HG02588 (cell line): ENCODE data around the gene AP1M1.

Experiments used
- ATAC-seq: cut with Tn5 transposase; IDR thresholded peaks from one replicate; pipeline ENCODE4 v1.9.1; 2021; ENCODE audit warnings: mild to moderate bottlenecking, moderate library complexity; ENCODE audit not compliant: unreplicated experiment

AP1M1 gene

DNA sequence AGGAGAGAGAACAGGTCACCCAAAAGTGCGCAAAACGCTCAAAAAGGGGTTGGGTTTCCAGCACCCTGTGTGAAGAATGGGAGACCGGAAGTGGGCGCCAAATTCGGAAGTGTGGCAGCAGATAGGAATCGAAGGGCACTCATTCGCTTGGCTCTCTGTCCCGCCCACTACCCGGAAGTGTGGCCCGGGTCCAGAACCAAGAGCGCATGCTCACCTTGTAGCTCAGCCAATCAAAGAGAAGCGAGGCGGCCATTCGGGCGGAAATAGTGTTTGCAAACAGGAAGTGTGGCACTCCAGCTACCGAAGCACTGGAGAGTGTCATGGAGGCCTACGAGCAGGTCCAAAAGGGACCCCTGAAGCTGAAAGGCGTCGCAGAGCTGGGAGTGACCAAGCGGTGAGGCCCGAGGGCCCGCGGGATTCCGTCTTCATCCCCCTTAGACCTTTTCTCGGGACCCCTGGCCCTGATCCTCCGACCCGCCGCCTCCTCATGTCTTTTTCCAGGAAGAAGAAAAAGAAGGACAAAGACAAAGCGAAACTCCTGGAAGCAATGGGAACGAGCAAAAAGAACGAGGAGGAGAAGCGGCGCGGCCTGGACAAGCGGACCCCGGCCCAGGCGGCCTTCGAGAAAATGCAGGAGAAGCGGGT is 12.5 kb upstream of the AP1M1 start, which contains the start of gene FAM32A:
FAM32A (plus strand) TSS at position 288 of the 645 bp plus-strand sequence; CDS start at position 321, 33 bp downstream.
- peak; percentile 90 for ATAC-seq

- no peak for ATAC-seq
Observed at GRCh38 chr19:16185768-16186123, 12.0 kb upstream of the AP1M1 start.

DNA sequence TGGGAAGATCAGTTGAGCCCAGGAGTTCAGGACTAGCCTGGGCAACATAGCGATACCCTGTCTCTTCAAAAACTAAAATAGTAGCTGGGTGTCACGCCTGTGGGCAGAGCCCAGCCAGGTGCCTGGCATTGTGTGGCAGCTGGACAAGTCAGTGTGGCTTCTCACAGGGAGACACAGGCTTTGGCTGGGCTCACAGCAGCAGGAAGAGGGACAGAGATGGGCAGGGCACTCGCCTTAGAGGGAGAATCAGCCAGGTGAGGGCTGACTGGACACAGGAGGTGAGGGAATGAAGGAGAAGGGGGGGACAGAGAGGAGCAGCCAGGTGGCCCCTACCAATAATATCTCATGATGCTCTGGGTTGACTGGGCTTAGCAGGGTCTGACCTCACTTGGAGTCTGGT is 9.2 kb upstream of the AP1M1 start:
- no peak for ATAC-seq

- ATAC-seq: no peak
Observed at GRCh38 chr19:16190198-16190597, 7.5 kb upstream of the AP1M1 start.

DNA sequence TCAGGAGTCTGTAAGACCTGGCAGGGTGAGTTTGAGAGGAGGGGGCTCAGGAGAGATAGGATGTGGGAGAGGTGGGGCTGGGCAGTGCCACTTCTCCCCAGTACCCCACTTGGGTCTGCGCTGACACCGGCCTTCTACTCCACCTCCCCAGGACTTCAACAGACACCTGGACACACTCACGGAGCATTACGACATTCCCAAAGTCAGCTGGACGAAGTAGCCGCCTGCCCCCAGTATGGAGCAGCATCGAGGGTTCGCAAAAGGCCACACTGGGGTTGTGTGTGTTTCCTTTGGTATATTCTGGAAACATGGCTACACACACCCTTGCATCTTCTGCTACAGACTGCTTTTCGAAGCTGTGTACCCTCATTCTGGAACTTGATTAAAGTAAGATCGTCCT is 7.0 kb upstream of the AP1M1 start:
- ATAC-seq: no peak

GRCh38 chr19:16191216-16191908 is 6.3 kb upstream of the AP1M1 start:
- ATAC-seq: no peak

- no peak for ATAC-seq
Observed at GRCh38 chr19:16193466-16193865, 4.2 kb upstream of the AP1M1 start.

- no peak for ATAC-seq
Observed at GRCh38 chr19:16197188-16197621, 506 bp upstream of the AP1M1 start.

DNA sequence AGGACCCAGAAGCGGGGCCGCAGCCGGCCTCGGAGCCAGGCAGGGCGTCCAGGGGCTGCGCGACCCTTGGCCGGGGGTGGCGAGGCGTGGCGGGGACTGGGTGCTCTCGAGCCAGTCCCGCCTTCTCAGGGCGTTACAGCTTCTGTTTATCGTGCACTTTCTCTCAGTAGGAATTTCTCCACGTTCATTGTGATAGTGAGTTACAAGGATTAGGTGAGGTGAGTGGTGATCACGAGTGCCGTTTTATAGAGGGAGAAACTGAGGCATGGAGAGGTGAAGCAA is 600 bp downstream of the AP1M1 start:
- ATAC-seq: no peak

DNA sequence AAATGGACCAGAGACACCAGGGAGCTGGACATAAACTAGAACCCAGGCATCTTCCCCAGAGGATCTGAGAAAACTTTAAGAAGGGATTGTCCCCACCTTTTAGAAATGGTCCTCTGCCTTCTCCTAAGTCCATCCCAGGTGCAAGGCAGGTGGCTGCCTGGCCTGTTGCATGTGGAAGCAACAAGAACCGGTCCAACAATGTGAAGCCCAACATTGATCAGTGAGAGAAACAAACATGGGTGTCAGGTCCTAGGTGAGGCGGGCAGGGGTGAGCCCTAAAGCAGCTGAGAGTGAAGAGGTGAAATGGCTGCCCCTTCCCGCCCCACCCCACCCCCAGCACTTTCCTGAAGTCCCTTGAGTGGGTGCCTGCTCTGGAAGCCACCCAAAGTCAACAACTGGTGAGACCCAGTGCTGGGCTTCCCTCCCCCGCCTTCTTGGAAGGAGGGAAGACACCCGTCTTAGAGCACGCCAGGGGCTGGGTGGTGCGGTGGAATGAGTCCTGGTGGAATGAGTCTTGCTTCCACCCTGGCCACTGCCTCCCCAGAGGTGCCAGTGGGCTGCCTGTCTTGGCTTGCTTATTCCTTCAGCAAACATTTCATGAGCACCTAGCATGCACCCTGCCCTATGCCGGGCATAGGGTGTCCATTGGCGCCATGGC is 1.7 kb downstream of the AP1M1 start:
- ATAC-seq: no peak

DNA sequence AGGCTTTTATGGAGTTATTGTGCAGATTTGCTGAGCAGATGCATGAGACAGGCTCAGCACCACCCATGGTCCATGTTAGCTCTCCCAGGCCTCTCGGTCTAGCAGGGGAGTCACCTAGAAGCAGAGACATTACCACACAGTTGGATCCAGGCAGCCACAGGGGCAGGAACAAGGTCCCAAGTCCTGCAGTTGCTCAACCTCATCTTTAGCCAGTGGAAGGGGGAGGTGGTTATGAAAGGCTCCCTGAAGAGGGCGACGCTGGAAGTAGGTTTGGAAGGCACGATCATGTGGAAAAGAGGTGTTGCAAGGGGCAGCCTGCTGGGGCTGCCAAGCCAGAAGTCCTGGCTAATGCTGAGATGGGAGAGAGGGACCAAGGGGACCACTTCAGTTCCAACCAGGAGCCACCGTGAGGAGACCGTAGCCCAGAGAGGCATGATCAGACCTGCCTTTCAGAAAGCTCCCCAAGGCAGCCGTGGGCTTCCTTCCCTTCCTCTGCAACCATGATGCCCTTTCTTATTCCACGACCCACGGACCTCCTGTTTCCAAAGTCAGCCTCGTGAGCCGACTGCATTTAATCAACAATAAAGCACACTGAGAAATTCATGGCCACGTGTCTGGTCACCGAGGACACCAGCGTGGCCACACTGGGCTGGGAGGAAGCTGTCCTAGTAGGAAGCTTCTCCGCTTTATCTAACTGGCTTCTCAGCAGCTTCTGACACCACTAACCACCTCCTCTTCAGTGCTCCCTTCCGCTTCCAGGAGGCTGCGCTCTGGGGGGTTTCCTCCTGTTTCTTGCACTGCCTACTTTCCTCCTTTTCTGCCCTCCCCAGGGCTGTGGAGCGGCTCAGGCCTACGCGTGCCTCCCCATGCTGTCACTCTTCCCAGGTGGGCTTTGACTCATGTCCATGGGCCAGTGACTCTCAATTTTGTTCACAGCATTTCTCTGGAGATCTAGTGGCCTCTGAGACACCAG is 2.6 kb downstream of the AP1M1 start:
- no peak for ATAC-seq

DNA sequence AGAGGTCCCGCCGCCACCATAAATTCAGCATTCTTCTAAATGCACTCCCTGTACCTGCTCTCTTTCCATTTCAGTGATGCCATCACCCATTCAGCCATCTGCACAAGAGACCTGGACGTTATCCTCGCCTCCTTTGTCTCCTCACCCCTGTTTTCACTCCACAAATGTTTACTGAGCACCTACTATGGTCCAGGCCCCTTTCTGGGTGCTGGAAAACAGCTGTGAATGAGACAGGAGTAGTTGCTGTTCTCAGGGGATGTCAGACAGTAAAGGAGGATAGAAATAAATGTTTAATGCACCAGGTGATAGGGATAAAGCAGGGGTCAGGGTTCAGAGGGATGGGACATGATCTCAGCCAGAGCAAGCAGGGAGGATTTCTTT is 3.3 kb downstream of the AP1M1 start:
- no peak for ATAC-seq

DNA sequence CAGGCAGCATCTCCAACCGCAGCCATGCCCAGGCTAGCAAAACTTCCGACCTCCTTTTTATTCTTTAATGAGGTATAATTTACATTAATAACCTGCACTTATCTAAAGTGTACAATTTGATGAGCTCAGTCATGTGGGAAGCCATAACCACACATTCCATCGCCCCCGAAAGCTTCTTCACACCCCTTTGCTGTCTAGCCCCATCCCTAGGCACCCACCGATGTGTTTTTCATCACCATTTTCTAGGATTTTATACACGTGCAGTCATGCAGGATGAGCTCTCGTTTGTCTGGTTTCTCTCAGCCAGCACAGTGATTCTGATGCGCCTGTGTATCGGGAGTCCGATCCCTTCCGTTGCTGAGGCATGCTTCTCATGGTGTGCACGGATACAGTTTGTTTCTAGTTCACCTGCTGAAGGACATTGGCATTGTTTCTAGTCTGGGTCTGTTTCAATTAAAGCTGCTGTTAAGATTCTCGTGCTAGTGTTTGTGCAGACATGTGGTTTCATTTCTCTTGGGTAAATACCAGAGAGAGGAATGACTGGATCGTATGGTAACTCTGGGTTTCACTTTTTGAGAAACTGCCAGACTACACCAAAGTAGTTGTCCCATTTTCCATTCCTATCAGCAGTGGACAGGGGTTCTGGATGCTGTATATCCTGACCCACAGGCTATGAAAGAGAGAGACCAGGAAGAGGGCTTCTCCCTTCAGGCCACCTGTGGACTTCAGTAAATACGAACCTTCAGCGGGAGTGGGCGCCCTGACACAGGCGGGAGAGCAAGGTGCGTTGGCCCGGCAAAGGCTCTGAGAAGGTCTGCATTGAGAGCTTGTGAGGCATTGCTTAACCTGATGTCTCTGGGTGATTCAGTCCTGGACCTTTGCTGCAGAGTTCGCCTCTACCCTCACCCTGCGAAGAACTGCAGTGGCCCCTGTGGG is 4.9 kb downstream of the AP1M1 start:
- no peak for ATAC-seq

GRCh38 chr19:16203256-16204004 is 5.7 kb downstream of the AP1M1 start:
- no peak for ATAC-seq

DNA sequence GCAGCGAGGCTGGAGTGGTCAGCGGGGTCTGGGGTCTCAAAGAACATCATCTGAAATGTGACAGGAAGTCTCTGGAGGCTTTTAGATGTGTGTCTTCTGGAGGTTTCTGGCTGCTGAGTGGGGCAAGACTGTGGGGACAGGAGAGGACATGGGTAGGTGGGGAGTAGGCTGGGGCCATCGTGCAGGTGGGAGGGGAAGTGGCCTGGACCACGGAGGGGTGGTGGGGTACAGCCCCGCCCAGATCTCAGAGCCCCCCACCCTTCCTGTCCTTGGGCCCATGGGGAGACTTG is 6.2 kb downstream of the AP1M1 start:
- no peak for ATAC-seq

- no peak for ATAC-seq
Observed at GRCh38 chr19:16205205-16206045, 7.7 kb downstream of the AP1M1 start.

DNA sequence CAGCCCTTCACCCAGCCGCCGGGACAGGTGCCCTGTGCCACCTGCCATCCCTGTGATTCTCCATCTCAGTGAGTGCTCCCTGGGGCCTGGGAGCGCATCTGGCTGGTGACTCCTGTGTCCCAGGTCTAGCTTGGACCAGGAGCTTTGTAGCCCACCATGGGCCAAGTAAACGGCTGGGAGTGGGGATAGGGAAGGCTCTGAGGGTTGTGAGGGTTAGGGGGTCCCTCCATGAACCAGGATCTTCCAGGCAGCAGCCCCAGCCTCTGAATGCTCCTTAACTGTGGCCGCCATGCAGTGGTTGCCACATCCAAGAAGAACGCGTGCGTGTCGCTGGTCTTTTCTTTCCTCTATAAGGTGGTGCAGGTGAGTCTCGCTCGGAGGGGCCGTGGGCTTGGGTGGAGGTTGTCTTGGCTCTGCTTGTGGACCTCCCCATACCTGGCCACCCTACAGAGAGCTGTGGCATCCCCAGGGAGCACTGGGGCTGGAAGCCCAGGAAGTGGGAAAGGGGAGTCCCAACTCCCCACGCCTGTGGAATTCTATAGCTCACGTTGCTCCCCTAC is 8.4 kb downstream of the AP1M1 start:
- no peak for ATAC-seq

DNA sequence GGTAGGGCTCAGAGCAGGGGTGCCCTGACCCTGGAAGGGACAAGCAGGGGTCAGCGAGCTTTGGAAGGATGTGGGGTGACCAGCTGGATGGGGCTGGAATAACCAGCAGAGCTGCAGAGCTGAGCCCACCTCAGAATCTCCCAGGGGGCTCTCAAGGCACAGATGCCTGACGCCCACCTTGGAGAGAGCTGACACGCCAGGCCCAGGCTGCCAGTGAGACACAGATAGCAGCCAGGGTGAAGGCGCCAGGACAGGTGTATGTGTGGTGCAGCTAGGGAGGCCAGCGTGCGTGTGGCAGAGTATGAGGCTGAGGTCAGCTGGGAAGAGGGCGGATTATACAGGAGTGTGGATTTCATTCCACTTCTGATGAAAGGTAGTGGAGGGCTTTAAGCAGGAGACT is 8.9 kb downstream of the AP1M1 start:
- no peak for ATAC-seq

GRCh38 chr19:16207063-16207462 is 9.4 kb downstream of the AP1M1 start:
- no peak for ATAC-seq
